H1 (cell line): ENCODE data around the gene TTBK2. TPM values are rescaled to one million over a fixed set of nuclear protein-coding genes. Genes with fewer than 3 reads are reported as not detected.

Experiments
- CBX8 ChIP-seq: fragments of 300-800, 300-1000 bp; sonication (generic); IDR thresholded peaks from 2 replicates; pipeline ENCODE4 v1.7.1; 2016; ENCODE audit warnings: low read depth, low read length, borderline replicate concordance
- ZNF274 ChIP-seq: IDR thresholded peaks from 2 replicates; pipeline ENCODE4 v1.7.0; 2012; ENCODE audit warnings: low read length, borderline replicate concordance; ENCODE audit errors: extremely low read depth
- polyA plus RNA-seq, 7 experiments: library from polyadenylated mRNA; depleted of rRNA in 3 of 7; stranded (reverse) in 5 of 7; unstranded in 2 of 7; fragments of >200 nt in 5 of 7; fragments of 200-250 nt in 2 of 7; gene quantifications; 1 replicate in 5 of 7; 2 replicates in 1 of 7; 4 replicates in 1 of 7; pipeline versions ENCODE4 v1.2.1 to v1.2.3, GENCODE V29; 2011 to 2013; ENCODE audit warnings: missing spikeins in 2 of 7, mixed read lengths in 2 of 7
- total RNA-seq: library from RNA; stranded (reverse); fragmentation: NEBNext Ultra II Directional; extraction: Animal tissue kit (Norgen Biotek cat#: 25700); gene quantifications from 2 replicates; pipeline ENCODE4 v1.2.1, GENCODE V29; 2021
- TF ChIP-seq, protein P1 (sequence below): fragments of 300-600 bp; sonication (generic); IDR thresholded peaks from 2 replicates; pipeline ENCODE4 v1.7.1; 2012; ENCODE audit warnings: low read length, moderate library complexity, mild to moderate bottlenecking, inconsistent platforms; ENCODE audit not compliant: insufficient replicate concordance

Gene TTBK2
- total and polyA plus RNA-seq, 2 of the 8 experiments (the other 6 are each of a cell fraction or from before 2014, with no cell fraction given), result 2.7 to 18.2 TPM

DNA sequence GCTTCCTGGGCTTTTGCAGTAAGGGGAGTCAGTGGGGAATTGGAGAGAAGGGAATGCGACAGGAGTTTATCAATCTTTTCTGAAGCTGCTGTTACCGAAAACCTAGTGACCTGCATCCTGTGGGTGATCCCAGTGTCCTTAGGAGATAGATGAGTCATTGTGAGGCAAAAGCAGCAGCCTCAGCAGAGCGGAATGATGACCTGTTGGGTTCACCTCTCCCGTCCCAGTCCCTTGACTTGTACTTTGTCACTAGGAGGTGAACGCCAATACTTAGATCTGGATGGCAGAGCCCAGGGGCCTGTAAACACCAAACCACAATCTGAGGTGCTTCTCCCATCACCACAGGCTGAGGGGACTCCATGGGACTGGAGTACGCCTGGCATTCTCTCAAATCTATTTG, 201.5 kb downstream of the TTBK2 start (continued):
- TF ChIP-seq, protein P1, sequence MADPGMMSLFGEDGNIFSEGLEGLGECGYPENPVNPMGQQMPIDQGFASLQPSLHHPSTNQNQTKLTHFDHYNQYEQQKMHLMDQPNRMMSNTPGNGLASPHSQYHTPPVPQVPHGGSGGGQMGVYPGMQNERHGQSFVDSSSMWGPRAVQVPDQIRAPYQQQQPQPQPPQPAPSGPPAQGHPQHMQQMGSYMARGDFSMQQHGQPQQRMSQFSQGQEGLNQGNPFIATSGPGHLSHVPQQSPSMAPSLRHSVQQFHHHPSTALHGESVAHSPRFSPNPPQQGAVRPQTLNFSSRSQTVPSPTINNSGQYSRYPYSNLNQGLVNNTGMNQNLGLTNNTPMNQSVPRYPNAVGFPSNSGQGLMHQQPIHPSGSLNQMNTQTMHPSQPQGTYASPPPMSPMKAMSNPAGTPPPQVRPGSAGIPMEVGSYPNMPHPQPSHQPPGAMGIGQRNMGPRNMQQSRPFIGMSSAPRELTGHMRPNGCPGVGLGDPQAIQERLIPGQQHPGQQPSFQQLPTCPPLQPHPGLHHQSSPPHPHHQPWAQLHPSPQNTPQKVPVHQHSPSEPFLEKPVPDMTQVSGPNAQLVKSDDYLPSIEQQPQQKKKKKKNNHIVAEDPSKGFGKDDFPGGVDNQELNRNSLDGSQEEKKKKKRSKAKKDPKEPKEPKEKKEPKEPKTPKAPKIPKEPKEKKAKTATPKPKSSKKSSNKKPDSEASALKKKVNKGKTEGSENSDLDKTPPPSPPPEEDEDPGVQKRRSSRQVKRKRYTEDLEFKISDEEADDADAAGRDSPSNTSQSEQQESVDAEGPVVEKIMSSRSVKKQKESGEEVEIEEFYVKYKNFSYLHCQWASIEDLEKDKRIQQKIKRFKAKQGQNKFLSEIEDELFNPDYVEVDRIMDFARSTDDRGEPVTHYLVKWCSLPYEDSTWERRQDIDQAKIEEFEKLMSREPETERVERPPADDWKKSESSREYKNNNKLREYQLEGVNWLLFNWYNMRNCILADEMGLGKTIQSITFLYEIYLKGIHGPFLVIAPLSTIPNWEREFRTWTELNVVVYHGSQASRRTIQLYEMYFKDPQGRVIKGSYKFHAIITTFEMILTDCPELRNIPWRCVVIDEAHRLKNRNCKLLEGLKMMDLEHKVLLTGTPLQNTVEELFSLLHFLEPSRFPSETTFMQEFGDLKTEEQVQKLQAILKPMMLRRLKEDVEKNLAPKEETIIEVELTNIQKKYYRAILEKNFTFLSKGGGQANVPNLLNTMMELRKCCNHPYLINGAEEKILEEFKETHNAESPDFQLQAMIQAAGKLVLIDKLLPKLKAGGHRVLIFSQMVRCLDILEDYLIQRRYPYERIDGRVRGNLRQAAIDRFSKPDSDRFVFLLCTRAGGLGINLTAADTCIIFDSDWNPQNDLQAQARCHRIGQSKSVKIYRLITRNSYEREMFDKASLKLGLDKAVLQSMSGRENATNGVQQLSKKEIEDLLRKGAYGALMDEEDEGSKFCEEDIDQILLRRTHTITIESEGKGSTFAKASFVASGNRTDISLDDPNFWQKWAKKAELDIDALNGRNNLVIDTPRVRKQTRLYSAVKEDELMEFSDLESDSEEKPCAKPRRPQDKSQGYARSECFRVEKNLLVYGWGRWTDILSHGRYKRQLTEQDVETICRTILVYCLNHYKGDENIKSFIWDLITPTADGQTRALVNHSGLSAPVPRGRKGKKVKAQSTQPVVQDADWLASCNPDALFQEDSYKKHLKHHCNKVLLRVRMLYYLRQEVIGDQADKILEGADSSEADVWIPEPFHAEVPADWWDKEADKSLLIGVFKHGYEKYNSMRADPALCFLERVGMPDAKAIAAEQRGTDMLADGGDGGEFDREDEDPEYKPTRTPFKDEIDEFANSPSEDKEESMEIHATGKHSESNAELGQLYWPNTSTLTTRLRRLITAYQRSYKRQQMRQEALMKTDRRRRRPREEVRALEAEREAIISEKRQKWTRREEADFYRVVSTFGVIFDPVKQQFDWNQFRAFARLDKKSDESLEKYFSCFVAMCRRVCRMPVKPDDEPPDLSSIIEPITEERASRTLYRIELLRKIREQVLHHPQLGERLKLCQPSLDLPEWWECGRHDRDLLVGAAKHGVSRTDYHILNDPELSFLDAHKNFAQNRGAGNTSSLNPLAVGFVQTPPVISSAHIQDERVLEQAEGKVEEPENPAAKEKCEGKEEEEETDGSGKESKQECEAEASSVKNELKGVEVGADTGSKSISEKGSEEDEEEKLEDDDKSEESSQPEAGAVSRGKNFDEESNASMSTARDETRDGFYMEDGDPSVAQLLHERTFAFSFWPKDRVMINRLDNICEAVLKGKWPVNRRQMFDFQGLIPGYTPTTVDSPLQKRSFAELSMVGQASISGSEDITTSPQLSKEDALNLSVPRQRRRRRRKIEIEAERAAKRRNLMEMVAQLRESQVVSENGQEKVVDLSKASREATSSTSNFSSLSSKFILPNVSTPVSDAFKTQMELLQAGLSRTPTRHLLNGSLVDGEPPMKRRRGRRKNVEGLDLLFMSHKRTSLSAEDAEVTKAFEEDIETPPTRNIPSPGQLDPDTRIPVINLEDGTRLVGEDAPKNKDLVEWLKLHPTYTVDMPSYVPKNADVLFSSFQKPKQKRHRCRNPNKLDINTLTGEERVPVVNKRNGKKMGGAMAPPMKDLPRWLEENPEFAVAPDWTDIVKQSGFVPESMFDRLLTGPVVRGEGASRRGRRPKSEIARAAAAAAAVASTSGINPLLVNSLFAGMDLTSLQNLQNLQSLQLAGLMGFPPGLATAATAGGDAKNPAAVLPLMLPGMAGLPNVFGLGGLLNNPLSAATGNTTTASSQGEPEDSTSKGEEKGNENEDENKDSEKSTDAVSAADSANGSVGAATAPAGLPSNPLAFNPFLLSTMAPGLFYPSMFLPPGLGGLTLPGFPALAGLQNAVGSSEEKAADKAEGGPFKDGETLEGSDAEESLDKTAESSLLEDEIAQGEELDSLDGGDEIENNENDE, result no peak
- TF ChIP-seq CBX8 (no peak), ZNF274 (no peak)
